Common myeloid progenitor, CD34-positive (primary cell): ENCODE data around the gene RBM12.

Source experiments
- CTCF ChIA-PET: fragments of 350-600 bp; sonication (Branson Sonifier 250); formaldehyde crosslinking; loops from one replicate; lab custom pipeline; 2021; ENCODE audit warnings: antibody characterized with exemption; lab: Charles Lee
- POLR2A ChIA-PET: fragments of 350-600 bp; sonication (Branson Sonifier 250); formaldehyde crosslinking; loops from one replicate; lab custom pipeline; 2021; ENCODE audit warnings: antibody characterized with exemption; lab: Charles Lee
- DNase-seq, 3 donors: peaks; one replicate each; pipeline versions ENCODE4 v3.0.0 to v3.0.0-alpha.2; 2013
- H3K27ac ChIP-seq, 2 experiments: 1 replicate in 1 of 2; 2 replicates in 1 of 2; pipeline ENCODE4 v1.7.0; 2013; ENCODE audit warnings: inconsistent platforms in 2 of 2, low read length in 2 of 2, mild to moderate bottlenecking in 2 of 2, low read depth in 1 of 2, moderate library complexity in 1 of 2; ENCODE audit not compliant: severe bottlenecking in 2 of 2, insufficient read depth in 1 of 2, poor library complexity in 1 of 2
- H3K27me3 ChIP-seq, 5 experiments: replicated peaks in 2 of 5; 1 replicate in 3 of 5; 2 replicates in 2 of 5; pipeline versions ENCODE4 v1.6.1 to v1.7.0; 2013; ENCODE audit warnings: low read length in 4 of 5, mild to moderate bottlenecking in 2 of 5, moderate library complexity in 2 of 5, inconsistent platforms in 1 of 5; ENCODE audit not compliant: insufficient read depth in 5 of 5, control insufficient read depth in 4 of 5
- H3K36me3 ChIP-seq, 4 experiments: 1 replicate in 2 of 4; 2 replicates in 2 of 4; pipeline versions ENCODE4 v1.6.1 to v1.7.0; 2013; ENCODE audit warnings: low read length in 3 of 4, control low read depth in 1 of 4, mild to moderate bottlenecking in 1 of 4; ENCODE audit not compliant: control insufficient read depth in 4 of 4, insufficient read depth in 4 of 4
- H3K4me1 ChIP-seq, 4 experiments: 1 replicate in 3 of 4; 2 replicates in 1 of 4; pipeline versions ENCODE4 v1.6.1 to v1.7.1; 2013; ENCODE audit warnings: low read length in 3 of 4, mild to moderate bottlenecking in 3 of 4, control low read depth in 1 of 4, inconsistent platforms in 1 of 4, moderate library complexity in 1 of 4; ENCODE audit not compliant: control insufficient read depth in 4 of 4, insufficient read depth in 4 of 4; ENCODE audit errors: control extremely low read depth in 1 of 4
- H3K4me3 ChIP-seq, 7 experiments: 1 replicate in 4 of 7; 2 replicates in 3 of 7; pipeline versions ENCODE4 v1.5.1 to v1.7.0; 2013; ENCODE audit warnings: mild to moderate bottlenecking in 7 of 7, low read length in 6 of 7, moderate library complexity in 6 of 7, inconsistent platforms in 2 of 7, low read depth in 2 of 7, control low read depth in 1 of 7; ENCODE audit not compliant: insufficient read depth in 4 of 7, control insufficient read depth in 1 of 7; ENCODE audit errors: extremely low read depth in 1 of 7
- H3K9me3 ChIP-seq, 5 experiments: 1 replicate in 4 of 5; 2 replicates in 1 of 5; pipeline versions ENCODE4 v1.6.1 to v1.7.1; 2013; ENCODE audit warnings: low read length in 4 of 5, mild to moderate bottlenecking in 2 of 5, inconsistent platforms in 1 of 5, low read depth in 1 of 5, moderate library complexity in 1 of 5; ENCODE audit not compliant: control insufficient read depth in 4 of 5, insufficient read depth in 2 of 5; ENCODE audit errors: control extremely low read depth in 1 of 5
- WGBS: methylation state at CpG from one replicate; pipeline ENCODE4 v1.1.5; 2013; ENCODE audit not compliant: insufficient coverage; 5-methylcytosine and 5-hydroxymethylcytosine counted together

Gene RBM12

GRCh38 chr20:35654415-35654814 is 10.3 kb downstream of the RBM12 start:
- peaks cover 21 to 55% (median 28%) of the 10 kb centered on the region in 4 experiments for H3K36me3 ChIP-seq
- H3K27ac ChIP-seq, result no peak overlapping the region
- ChIA-PET CTCF (interaction anchor here (1.1 to 1.5 kb wide), 3 partner anchors 10 to 34 kb away, joined by 4 to 5 read pairs (median 4); partner anchors contain the start of genes CPNE1 and RBM12), POLR2A (interaction anchor here (0.6 to 1.1 kb wide), 2 partner anchors 9 to 32 kb away, joined by 3 read pairs; no protein-coding TSS in a partner anchor)
- H3K9me3 ChIP-seq, result no peaks in the 10 kb centered on the region
- no peaks in the 10 kb centered on the region for H3K27me3 ChIP-seq
- H3K4me3 ChIP-seq, result no peak overlapping the region
- no peak for DNase-seq
- 100% methylated on average over 9 of the region's 9 CpGs for WGBS
- peaks cover 0 to 12% (median 5%) of the 10 kb centered on the region in 4 experiments for H3K4me1 ChIP-seq

GRCh38 chr20:35653893-35654292 is 10.8 kb downstream of the RBM12 start:
- ChIA-PET CTCF (interaction anchor here (1.1 to 1.5 kb wide), 2 partner anchors 10 to 17 kb away, joined by 4 to 5 read pairs; partner anchors contain the start of genes CPNE1 and RBM12), POLR2A (no interaction called here)
- WGBS, result 100% methylated on average over 3 of the region's 4 CpGs
- H3K27ac ChIP-seq, result no peak overlapping the region
- no peak for DNase-seq
- peaks cover 0 to 12% (median 5%) of the 10 kb centered on the region in 4 experiments for H3K4me1 ChIP-seq
- no peaks in the 10 kb centered on the region for H3K9me3 ChIP-seq
- peaks cover 21 to 55% (median 28%) of the 10 kb centered on the region in 4 experiments for H3K36me3 ChIP-seq
- H3K27me3 ChIP-seq, result no peaks in the 10 kb centered on the region
- H3K4me3 ChIP-seq, result no peak overlapping the region

DNA sequence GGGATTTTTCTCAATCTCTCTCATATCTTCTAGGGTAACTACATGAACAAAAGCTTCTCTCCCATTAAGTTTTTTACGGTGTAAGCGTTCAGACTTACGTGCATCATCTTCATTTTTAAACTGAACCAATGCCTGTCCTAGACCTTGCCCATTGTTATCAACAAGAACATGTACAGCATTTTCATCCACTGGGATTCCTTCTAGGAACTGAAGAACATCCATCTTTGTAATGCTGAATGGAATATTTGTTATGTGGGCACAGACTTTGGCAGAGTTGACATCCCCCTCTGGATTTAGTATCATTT is 11.3 kb downstream of the RBM12 start:
- Histone ChIP-seq H3K27ac (no peak overlapping the region), H3K4me3 (no peak overlapping the region), H3K27me3 (no peaks in the 10 kb centered on the region), H3K9me3 (no peaks in the 10 kb centered on the region), H3K36me3 (peaks cover 21 to 55% (median 28%) of the 10 kb centered on the region in 4 experiments), H3K4me1 (peaks cover 0 to 12% (median 4%) of the 10 kb centered on the region in 4 experiments)
- WGBS, result 100% methylated on average over 2 of the region's 3 CpGs
- ChIA-PET POLR2A (no interaction called here), CTCF (interaction anchor here (1.1 to 1.8 kb wide), 3 partner anchors 11 to 22 kb away, joined by 4 to 5 read pairs (median 4); partner anchors contain the start of genes CPNE1 and RBM12)
- DNase-seq, result no peak

DNA sequence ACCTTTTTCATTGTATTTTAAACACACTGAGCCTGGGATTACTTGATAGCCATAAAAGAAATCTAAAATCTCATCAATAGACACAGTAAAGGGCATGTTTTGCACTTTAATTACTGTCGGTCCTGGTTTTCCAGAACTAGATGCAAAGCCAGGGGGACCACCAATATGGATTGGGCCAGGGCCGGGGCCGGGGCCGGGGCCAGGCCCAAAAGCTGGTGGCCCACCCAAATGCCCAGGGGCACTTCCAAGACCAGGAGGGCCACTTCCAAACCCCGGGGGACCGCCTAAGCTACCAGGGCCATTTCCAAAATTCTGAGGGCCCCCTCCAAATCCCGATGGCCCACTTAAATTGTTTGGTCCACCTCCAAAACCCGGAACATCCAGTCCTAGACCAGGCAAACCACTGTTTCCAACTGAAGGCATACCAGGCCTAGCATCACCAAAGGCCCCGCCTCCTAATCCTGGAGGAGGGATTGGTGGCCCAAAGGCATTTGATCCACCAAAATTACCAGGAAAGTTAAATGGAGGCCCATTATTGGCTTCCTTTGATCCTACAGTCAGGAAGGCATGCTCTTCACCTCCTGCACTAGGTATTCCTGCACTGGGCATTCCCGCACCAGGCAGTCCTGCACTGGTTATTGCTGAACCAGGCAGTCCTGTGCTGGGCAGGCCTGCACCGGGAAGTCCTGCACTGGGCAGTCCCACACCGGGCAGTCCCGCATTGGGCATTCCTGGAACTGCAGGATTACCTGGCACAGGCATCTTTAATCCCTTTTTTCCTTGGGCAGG is 11.9 kb downstream of the RBM12 start:
- WGBS, result 94% methylated on average over 13 of the region's 13 CpGs
- Histone ChIP-seq H3K4me3 (no peak overlapping the region), H3K27me3 (no peaks in the 10 kb centered on the region), H3K36me3 (peaks cover 22 to 55% (median 29%) of the 10 kb centered on the region in 4 experiments), H3K27ac (no peak overlapping the region), H3K4me1 (peaks cover 0 to 8% (median 3%) of the 10 kb centered on the region in 4 experiments), H3K9me3 (no peaks in the 10 kb centered on the region)
- ChIA-PET POLR2A (no interaction called here), CTCF (interaction anchor here (0.8 to 1.8 kb wide), 5 partner anchors 11 to 35 kb away, joined by 3 to 5 read pairs (median 4); partner anchors contain the start of genes CPNE1 and RBM12)
- DNase-seq, result no peak

DNA sequence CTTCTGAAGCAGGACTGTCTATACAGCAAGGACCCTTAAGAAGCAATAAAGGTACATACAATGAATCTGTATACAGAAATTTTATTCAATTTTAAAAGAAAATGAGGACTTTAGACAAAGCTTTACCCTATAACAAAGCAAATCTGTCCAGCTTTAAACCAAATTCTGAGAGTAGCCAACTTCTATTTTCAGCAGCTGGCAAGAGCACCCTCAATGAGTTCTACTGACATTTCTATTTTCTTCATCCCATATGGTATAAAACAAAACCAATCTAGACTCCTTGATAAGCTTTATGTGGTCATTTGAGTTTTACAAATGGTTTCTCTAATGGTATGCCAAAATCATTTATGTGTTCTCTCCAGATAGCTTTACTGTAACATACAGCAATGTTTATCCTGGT is 12.7 kb downstream of the RBM12 start:
- peaks cover 0 to 1% (median 0%) of the 10 kb centered on the region in 4 experiments for H3K4me1 ChIP-seq
- H3K36me3 ChIP-seq, result peaks cover 22 to 54% (median 33%) of the 10 kb centered on the region in 4 experiments
- no peak overlapping the region for H3K27ac ChIP-seq
- H3K4me3 ChIP-seq, result no peak overlapping the region
- ChIA-PET POLR2A (no interaction called here), CTCF (interaction anchor here (0.8 to 1.8 kb wide), 3 partner anchors 15 to 35 kb away, joined by 3 to 4 read pairs (median 4); no protein-coding TSS in a partner anchor)
- no peak for DNase-seq
- no peaks in the 10 kb centered on the region for H3K27me3 ChIP-seq
- no peaks in the 10 kb centered on the region for H3K9me3 ChIP-seq

- DNase-seq, result no peak
- H3K4me3 ChIP-seq, result no peak overlapping the region
- peaks cover 0 to 1% (median 0%) of the 10 kb centered on the region in 4 experiments for H3K4me1 ChIP-seq
- ChIA-PET POLR2A (no interaction called here), CTCF (interaction anchor here (2.1 kb wide), 1 partner anchor 47 kb away, joined by 5 read pairs; no protein-coding TSS in a partner anchor)
- peaks cover 21 to 53% (median 33%) of the 10 kb centered on the region in 4 experiments for H3K36me3 ChIP-seq
- H3K27ac ChIP-seq, result no peak overlapping the region
- H3K27me3 ChIP-seq, result no peaks in the 10 kb centered on the region
- no CpG with 5 or more reads among the region's 3 CpGs for WGBS
- H3K9me3 ChIP-seq, result no peaks in the 10 kb centered on the region
Measured at GRCh38 chr20:35650632-35651031, 14.1 kb downstream of the RBM12 start.

DNA sequence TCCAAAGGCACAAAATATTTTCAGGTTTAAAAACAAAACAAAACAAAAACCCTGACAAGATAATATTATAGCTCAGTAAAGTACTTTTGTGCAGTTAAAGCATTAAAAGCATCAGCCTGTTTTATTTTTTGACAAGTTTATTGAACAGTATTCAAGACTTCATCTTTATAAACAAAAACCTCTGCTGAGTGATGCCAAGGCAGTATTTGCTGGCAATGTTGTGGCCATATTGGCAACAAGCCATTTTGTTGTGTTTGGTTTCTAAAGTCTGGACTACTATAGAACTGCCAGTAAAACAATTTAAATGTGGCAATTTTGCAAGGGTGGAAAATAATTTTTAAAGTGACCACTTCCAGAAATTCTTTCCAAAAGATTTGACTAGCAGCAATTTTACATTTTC is 15.9 kb downstream of the RBM12 start:
- H3K4me3 ChIP-seq, result no peak overlapping the region
- no peak overlapping the region for H3K27ac ChIP-seq
- CTCF ChIA-PET, result interaction anchor here (1.1 to 2.1 kb wide), 5 partner anchors 8 to 45 kb away, joined by 3 to 5 read pairs (median 3); no protein-coding TSS in a partner anchor
- H3K27me3 ChIP-seq, result no peaks in the 10 kb centered on the region
- POLR2A ChIA-PET, result no interaction called here
- H3K36me3 ChIP-seq, result peaks cover 9 to 52% (median 21%) of the 10 kb centered on the region in 4 experiments
- peaks cover 0 to 2% (median 0%) of the 10 kb centered on the region in 4 experiments for H3K4me1 ChIP-seq
- no peak for DNase-seq
- no peaks in the 10 kb centered on the region for H3K9me3 ChIP-seq
